NCI-H82 treated with DMSO at 0.1 percent for 48 hours (cell line): Measurements from ENCODE around the gene CYP51A1.
A peak's percentile ranks its signal among the peaks of the same experiment; 100 is the strongest.
"Not testable (repeated sequence)": the region's sequence is repeated elsewhere in the genome, so short reads cannot be mapped to it uniquely, and the experiment has no call there.

Experiments used
- DNase-seq: peaks from one replicate; lab custom pipeline; 2025; ENCODE audit not compliant: unreplicated experiment; lab: John Stamatoyannopoulos, UW

CYP51A1 gene

DNA sequence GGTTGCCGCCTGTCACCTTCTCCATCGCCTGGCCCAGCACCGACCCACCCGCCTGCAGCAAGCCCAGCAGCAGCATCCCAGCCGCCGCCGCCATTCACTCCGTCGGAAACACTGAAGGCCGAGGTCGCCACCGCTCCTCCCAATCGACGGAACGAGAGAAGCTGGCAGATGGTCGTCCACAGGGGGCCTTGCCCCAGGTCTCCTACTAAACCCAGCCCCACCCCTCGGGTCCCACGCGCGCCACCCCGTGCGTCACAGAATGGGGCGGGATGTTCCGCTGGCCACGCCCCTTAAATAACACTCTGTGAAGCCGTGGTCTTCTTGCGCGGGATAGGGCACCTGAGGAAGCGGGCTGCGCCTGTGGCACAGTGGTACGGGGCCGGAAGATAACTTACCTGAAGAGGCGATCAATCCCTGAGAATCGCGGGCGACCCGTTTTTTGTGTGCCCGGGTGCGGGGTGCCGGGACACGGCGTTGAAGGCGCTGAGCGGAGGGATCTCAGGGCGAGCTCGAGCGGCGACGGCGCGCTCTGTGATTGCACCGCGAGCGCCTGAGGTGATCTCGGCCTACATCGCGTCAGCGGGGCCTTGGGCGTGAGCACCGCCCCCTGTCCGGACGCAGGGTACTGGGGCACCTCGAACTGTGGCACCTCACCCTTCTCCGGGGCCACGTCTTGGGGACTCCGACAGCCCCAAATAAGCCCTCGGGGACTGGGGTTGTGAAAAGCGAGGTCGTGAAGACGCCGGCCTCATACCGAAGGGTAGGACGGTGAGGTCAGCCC lies at the start of gene CYP51A1:
CYP51A1 (minus strand) TSS at position 207 of the 781 bp plus-strand sequence; CDS start at position 94, 113 bp downstream.
- peak; percentile 79 for DNase-seq

DNA sequence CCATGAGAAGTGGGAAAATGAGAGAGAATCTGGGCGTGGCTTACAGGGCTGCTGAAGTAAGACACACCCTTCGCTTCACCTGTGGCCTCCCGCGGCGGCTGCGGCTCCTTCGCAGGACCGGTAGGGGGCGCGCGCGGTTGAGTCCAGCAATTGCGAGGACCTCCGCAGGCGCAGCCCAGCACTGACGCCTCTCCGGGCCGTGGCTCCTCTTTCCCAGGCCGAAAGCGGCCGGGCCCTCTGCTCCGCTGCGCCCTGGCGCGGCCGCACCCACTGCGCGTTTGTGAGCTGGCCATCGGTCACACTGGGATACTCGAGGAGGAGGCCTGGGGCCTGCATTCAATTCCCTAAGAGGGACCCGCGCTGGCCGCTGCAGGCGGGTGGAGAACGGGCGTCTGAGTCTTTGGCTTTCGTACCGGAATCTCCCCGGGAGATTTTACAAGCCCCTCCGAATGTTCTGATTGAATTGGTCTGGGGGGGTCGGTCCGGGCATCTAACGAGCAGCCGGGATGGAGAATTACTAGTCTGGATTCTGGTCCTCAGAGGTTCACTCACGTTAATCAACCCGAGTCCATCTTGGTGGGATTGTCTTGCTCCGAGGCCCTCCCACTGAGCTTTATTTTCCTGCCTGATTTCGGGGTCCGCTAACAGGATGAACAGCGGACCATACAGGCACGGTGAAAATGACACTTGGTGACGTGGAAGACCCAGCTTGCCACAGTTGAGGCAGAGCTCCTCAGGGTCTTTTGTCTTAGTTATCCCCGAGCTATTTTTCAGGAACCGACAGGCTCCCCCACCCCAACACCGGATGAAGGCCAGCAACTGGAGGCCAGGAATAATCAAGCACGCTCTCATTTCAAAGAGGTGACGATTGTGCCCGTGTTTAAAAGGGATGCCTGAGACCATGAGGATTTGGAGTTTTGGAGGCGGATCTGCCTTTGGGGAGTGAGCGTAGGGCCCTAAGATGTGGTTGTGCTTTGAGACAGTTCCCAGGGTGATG lies 44.9 kb upstream of the CYP51A1 start, which contains the start of gene LRRD1:
LRRD1 (minus strand) TSS at position 215 of the 997 bp plus-strand sequence. CDS start 13,940 bp downstream, outside the sequence.
- DNase-seq: peak; percentile 16

DNA sequence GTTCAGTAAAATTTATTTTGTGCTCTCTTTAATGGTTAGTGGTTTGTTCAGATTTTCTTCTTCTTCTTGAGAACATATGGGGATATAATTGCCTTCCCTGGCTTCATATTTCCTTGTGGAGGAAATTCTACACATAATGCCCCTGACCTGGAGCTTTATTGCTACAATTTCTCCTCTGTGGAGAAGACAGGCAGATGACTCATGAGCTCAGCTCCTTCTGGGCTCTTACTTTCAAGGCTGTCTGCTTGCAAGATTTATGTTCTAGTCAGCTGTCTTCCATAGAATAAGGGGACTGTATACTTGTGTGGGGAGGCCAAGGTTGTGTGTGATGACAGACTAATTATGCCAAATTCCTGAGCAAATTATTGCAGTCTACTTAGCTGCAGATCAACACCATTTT lies 43.1 kb upstream of the CYP51A1 start:
- DNase-seq: no peak

- not testable (repeated sequence) for DNase-seq
These were observed 35.3 kb upstream of the CYP51A1 start for GRCh38 chr7:92169529-92169928.

GRCh38 chr7:92161271-92161670 lies 27.0 kb upstream of the CYP51A1 start:
- DNase-seq: no peak

- no peak for DNase-seq
These were observed 24.6 kb upstream of the CYP51A1 start for GRCh38 chr7:92158660-92159575.

GRCh38 chr7:92156990-92157389 lies 22.7 kb upstream of the CYP51A1 start:
- peak; percentile 44 for DNase-seq

DNA sequence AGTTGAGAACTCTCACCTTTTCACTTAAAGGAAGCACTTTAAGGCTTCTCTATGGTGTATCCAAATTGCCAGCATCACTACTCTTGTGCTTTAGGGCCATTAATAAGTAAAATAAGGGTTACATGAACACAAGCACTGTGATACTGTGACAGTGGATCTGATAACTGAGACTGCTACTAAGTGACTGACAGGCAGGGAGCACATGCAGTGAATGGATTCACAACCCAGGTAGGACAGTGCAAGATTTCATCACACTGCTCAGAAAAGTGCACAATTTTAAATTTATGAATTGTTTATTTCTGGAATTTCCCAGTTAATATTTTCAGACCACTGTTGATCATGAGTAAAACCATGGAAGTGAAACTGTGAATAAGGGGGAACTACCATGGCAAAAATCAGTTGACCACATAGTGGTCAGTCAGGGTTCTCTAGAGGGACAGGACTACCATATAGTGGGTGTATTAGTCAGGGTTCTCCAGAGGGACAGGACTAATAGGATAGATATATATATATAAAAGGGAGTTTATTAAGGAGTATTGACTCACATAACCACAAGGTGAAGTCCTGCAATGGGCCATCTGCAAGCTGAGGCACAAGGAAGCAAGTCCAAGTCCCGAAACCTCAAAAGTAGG lies 20.9 kb upstream of the CYP51A1 start:
- DNase-seq: no peak

- no peak for DNase-seq
These were observed 16.3 kb upstream of the CYP51A1 start for GRCh38 chr7:92150450-92151017.

DNA sequence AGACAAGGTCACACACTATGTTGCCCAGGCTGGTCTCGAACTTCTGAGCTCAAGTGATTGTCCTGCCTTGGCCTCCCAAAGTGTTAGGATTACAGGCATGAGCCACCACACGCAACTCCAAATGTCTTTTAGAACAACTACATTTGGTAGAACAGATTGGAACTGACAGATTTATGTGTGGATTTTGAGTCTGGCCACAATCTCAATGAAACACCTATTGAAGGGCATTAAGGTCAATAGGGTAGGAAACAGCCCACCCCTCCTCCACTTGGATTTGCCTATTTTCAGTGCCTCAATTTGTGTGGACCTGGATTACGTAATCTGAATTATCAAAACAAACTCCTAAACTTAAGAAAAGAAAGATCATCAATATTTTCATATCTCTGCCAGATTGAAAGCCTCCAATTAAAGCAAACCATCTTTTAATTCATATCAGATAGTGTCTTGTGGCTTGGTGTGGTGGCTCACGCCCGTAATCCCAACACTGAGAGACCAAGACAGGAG lies 15.5 kb upstream of the CYP51A1 start:
- DNase-seq: no peak

GRCh38 chr7:92143192-92143880 lies 9.1 kb upstream of the CYP51A1 start:
- not testable (repeated sequence) for DNase-seq

- not testable (repeated sequence) for DNase-seq
These were observed 8.5 kb upstream of the CYP51A1 start for GRCh38 chr7:92142791-92143190.

- DNase-seq: no peak
These were observed 6.9 kb upstream of the CYP51A1 start for GRCh38 chr7:92141161-92141560.

GRCh38 chr7:92137557-92137956 lies 3.3 kb upstream of the CYP51A1 start:
- DNase-seq: no peak

DNA sequence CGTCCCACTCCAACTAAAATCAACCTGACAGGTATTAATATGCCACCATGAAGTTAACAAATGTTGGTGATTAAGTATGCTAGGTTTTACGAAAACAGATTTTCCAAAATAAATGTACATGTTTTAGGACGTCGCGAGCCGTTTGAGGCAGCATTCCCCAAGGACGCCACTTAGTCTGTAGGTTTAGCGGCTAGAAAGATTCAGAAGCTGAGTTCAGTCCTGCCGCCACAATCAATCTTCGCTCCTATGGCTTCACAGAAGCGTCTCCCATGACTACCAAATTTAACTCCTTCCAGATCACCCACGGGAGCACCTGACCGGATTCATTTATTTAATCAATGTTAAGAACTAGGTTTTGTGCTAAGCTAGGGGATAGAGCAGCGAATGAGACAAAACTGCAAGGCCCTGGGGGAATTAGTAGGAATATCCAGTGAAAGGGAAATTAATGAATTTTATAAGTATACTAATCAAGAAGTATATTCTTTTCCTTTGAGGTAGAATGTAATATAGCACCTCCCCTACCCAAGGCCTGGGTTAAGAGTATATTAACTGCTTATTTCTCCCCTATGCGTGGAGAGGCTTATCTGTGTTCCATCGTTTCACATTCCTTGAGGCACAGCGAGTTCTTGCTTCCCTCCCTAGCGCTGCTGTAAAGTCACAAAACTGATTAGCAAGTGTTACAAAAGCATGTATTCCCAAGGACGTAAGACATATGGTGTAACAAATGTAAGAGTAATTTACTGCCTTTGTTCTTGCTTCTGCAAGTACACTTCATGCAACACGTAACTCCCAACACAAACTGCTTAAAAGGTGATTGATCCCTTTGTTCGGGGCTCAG lies 994 bp upstream of the CYP51A1 start:
- DNase-seq: peak; percentile 26

GRCh38 chr7:92133737-92134270 lies 473 bp downstream of the CYP51A1 start:
- DNase-seq: peak; percentile 75

GRCh38 chr7:92133133-92133736 lies 1.0 kb downstream of the CYP51A1 start:
- no peak for DNase-seq
